Lower leg skin (tissue), 4 donors: Measurements from ENCODE around the gene SYPL1. TPM values are rescaled to one million over a fixed set of nuclear protein-coding genes. Genes with fewer than 3 reads are reported as not detected.

ENCODE experiments used
- DNase-seq, 2 donors: peaks; one replicate each; pipeline ENCODE4 v3.0.0-alpha.2; 2019; ENCODE audit warnings: low spot score in 2 of 2
- H3K4me3 ChIP-seq: fragments of 200-600 bp; sonication (generic); 2 replicates; pipeline ENCODE4 v1.5.1; 2017; ENCODE audit warnings: mild to moderate bottlenecking, low read depth; ENCODE audit not compliant: poor library complexity, severe bottlenecking
- CTCF ChIP-seq, 3 donors: fragments of 450-650 bp; IDR thresholded peaks; one replicate each; pipeline ENCODE4 v1.5.1; 2016; ENCODE audit warnings: antibody characterized with exemption in 3 of 3, mild to moderate bottlenecking in 3 of 3, moderate library complexity in 2 of 3
- POLR2A ChIP-seq, 2 donors: fragments of 450-650 bp; IDR thresholded peaks; one replicate each; pipeline ENCODE4 v1.6.1; 2016 to 2017; ENCODE audit warnings: antibody characterized with exemption in 2 of 2, mild to moderate bottlenecking in 1 of 2, moderate library complexity in 1 of 2
- WGBS, 2 donors: methylation state at CpG; one replicate each; pipeline ENCODE4 v1.1.5; 2018; 5-methylcytosine and 5-hydroxymethylcytosine counted together
- intact Hi-C: fragments of 100-400 bp; cut with DNase I; formaldehyde crosslinking; loops from one replicate; pipeline ENCODE4 v1.15.0; 2023; ENCODE audit warnings: low total_unique reads
- total RNA-seq, 4 donors: library from RNA; depleted of rRNA; stranded (reverse); fragments of >200 nt; gene quantifications; one replicate each; pipeline ENCODE4 v1.1.0, GENCODE V29; 2016

Gene SYPL1
- total RNA-seq, 4 donors from 2014 or later = 77.7 to 96.7 (median 89.6) TPM

GRCh38 chr7:106088014-106088413 is 24.1 kb downstream of the SYPL1 start:
- no peak for DNase-seq
- 96 to 100% methylated on average over 1 of the region's 1 CpG for whole genome bisulfite sequencing, 2 donors
- H3K4me3 ChIP-seq = no peak overlapping the region
- intact Hi-C loops = no loop called here
- TF ChIP-seq CTCF (IDR thresholded peaks at IDR 0.05) (no peak), POLR2A (IDR thresholded peaks at IDR 0.05) (no peak)

- intact Hi-C loops = no loop called here
- H3K4me3 ChIP-seq = no peak overlapping the region
- 95 to 96% methylated on average over 4 of the region's 4 CpGs for WGBS, 2 donors
- no peak for DNase-seq
- TF ChIP-seq CTCF (IDR thresholded peaks at IDR 0.05) (no peak), POLR2A (IDR thresholded peaks at IDR 0.05) (no peak)
These were observed 26.1 kb downstream of the SYPL1 start for GRCh38 chr7:106086062-106086461.

GRCh38 chr7:106085015-106085414 is 27.1 kb downstream of the SYPL1 start:
- intact Hi-C loops = no loop called here
- TF ChIP-seq POLR2A (IDR thresholded peaks at IDR 0.05) = no peak
- TF ChIP-seq CTCF (IDR thresholded peaks at IDR 0.05) = no peak
- no peak overlapping the region for H3K4me3 ChIP-seq
- DNase-seq = no peak

- intact Hi-C loops = no loop called here
- no peak for DNase-seq
- WGBS, 2 donors = 67 to 71% methylated on average over 3 of the region's 3 CpGs
- no peak overlapping the region for H3K4me3 ChIP-seq
- TF ChIP-seq CTCF (IDR thresholded peaks at IDR 0.05) (no peak), POLR2A (IDR thresholded peaks at IDR 0.05) (no peak)
These were observed 28.4 kb downstream of the SYPL1 start for GRCh38 chr7:106083717-106084116.

GRCh38 chr7:106082087-106082854 is 29.8 kb downstream of the SYPL1 start:
- H3K4me3 ChIP-seq = no peak overlapping the region
- no peak for DNase-seq
- intact Hi-C loops = no loop called here
- WGBS, 2 donors = 86 to 87% methylated on average over 18 of the region's 18 CpGs
- TF ChIP-seq POLR2A (IDR thresholded peaks at IDR 0.05) = no peak
- TF ChIP-seq CTCF (IDR thresholded peaks at IDR 0.05) = no peak
